GM23338 (cell line): ENCODE results near the gene CFHR1.

Experiments
- CTCF ChIP-seq, 2 experiments: fragments of 200-600 bp in 1 of 2; sonication (generic) in 1 of 2; conservative IDR thresholded peaks; 2 replicates each; pipeline versions ENCODE4 v1.5.1 to v1.6.1; 2016 to 2017; ENCODE audit warnings: antibody characterized with exemption in 2 of 2, low read depth in 2 of 2, mild to moderate bottlenecking in 2 of 2, moderate library complexity in 1 of 2
- POLR2AphosphoS5 ChIP-seq: IDR thresholded peaks from 2 replicates; pipeline ENCODE4 v1.6.1; 2016; ENCODE audit warnings: antibody characterized with exemption, low read depth

DNA sequence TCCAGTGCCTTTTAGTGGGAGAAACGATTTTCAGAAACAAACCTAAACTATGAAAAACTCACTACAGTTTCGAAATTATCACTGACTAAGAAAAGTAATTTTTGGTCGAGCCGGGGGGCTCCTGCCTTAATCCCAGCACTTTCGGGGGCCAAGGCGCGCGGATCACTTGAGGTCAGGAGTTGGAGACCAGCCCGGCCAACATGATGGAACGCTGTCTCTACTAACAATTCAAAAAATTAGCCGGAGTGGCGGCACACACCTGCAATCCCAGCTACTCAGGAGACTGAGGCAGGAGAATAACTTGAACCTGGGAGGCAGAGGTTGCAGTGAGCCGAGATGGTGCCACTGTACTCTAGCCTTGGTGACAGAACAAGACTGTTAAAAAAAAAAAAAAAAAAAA lies 41.9 kb upstream of the CFHR1 start:
- TF ChIP-seq POLR2AphosphoS5, result no peak
- TF ChIP-seq CTCF (conservative IDR thresholded peaks at IDR 0.05; ENCODE audit: low read depth in 2 of 2), result no peak
